HepG2 (cell line): Measurements from ENCODE around the gene BAG3. TPM values are rescaled to one million over a fixed set of nuclear protein-coding genes. Genes with fewer than 3 reads are reported as not detected.
"Not testable (repeated sequence)": the region's sequence is repeated elsewhere in the genome, so short reads cannot be mapped to it uniquely, and the experiment has no call there.

ENCODE experiments used
- ATAC-seq: fragments of 200-7000 bp; cut with Tn5 transposase; 3 replicates; pipeline ENCODE4 v1.9.1; 2020; ENCODE audit warnings: mild to moderate bottlenecking, moderate library complexity
- BruUV-seq: library from RNA; stranded (reverse); fragments of 400-500 nt; replicated peaks from 2 replicates; lab custom pipeline; 2021; lab: Mats Ljungman, UMichigan
- CTCF ChIA-PET: fragments of 300-600 bp; formaldehyde crosslinking; extraction: SDS; loops from one replicate; lab custom pipeline; 2021; ENCODE audit warnings: low total read pairs, inconsistent platforms, low intra/inter-chr PET ratio; lab: Yijun Ruan, JAX
- POLR2A ChIA-PET: fragments of 350-600 bp; sonication (Branson Sonifier 250); formaldehyde crosslinking; loops from one replicate; lab custom pipeline; 2020; ENCODE audit warnings: antibody characterized with exemption, inconsistent platforms; lab: Yijun Ruan, JAX
- DNase-seq: peaks from one replicate; pipeline ENCODE4 v3.0.0-alpha.2; 2015; ENCODE audit warnings: low spot score
- FAIRE-seq: peaks from 3 replicates; lab custom pipeline; 2011; peaks lifted over from hg19 to GRCh38; lab: Jason Lieb, UNC
- H2AFZ ChIP-seq: one replicate; pipeline ENCODE4 v1.6.1; 2011; ENCODE audit warnings: low read length, inconsistent platforms
- H3K27ac ChIP-seq: fragments of 300-600 bp; 3 replicates; pipeline ENCODE4 v1.8.0; 2011; ENCODE audit warnings: mixed run types, mild to moderate bottlenecking, mixed read lengths, low read length, inconsistent platforms; ENCODE audit not compliant: insufficient read depth; ENCODE audit errors: extremely low read length
- H3K27me3 ChIP-seq, 2 experiments: fragments of 200-600 bp in 1 of 2; 2 replicates in 1 of 2; 3 replicates in 1 of 2; pipeline versions ENCODE4 v1.6.0 to v1.8.0; 2011; ENCODE audit warnings: low read length in 2 of 2, mild to moderate bottlenecking in 2 of 2, moderate library complexity in 2 of 2, inconsistent platforms in 1 of 2; ENCODE audit not compliant: insufficient read depth in 2 of 2, control insufficient read depth in 1 of 2
- H3K36me3 ChIP-seq, 2 experiments: fragments of 200-600 bp in 1 of 2; replicated peaks in 1 of 2; 2 replicates in 1 of 2; 3 replicates in 1 of 2; pipeline versions ENCODE4 v1.5.1 to v1.8.0; 2011; ENCODE audit warnings: low read length in 2 of 2, inconsistent platforms in 1 of 2; ENCODE audit not compliant: insufficient read depth in 2 of 2, control insufficient read depth in 1 of 2
- H3K4me1 ChIP-seq: 2 replicates; pipeline ENCODE4 v1.5.1; 2012; ENCODE audit warnings: low read length, inconsistent platforms; ENCODE audit not compliant: insufficient read depth
- H3K4me2 ChIP-seq: 2 replicates; pipeline ENCODE4 v1.6.0; 2011; ENCODE audit warnings: low read depth, low read length, inconsistent platforms
- H3K4me3 ChIP-seq, 3 experiments: fragments of 200-600 bp in 1 of 3; sonication (generic), shearing (Covaris generic) in 1 of 3; replicated peaks in 1 of 3; 2 replicates each; pipeline ENCODE4 v1.5.1; 2011 to 2016; ENCODE audit warnings: low read length in 3 of 3, inconsistent platforms in 2 of 3, low read depth in 2 of 3, mild to moderate bottlenecking in 2 of 3, control low read depth in 1 of 3, mixed read lengths in 1 of 3; ENCODE audit not compliant: insufficient read depth in 1 of 3
- H3K79me2 ChIP-seq: one replicate; pipeline ENCODE4 v1.6.1; 2011; ENCODE audit warnings: low read length, inconsistent platforms; ENCODE audit not compliant: insufficient read depth
- H3K9ac ChIP-seq: 2 replicates; pipeline ENCODE4 v1.6.0; 2011; ENCODE audit warnings: mild to moderate bottlenecking, low read depth, low read length, inconsistent platforms; ENCODE audit not compliant: insufficient read depth
- H3K9me3 ChIP-seq: 2 replicates; pipeline ENCODE4 v1.5.1; 2012; ENCODE audit warnings: mild to moderate bottlenecking, low read length
- H4K20me1 ChIP-seq: 2 replicates; pipeline ENCODE4 v1.6.0; 2011; ENCODE audit warnings: inconsistent platforms, mild to moderate bottlenecking, low read length, moderate library complexity; ENCODE audit not compliant: insufficient read depth
- ISX ChIP-seq: sonication (generic); formaldehyde crosslinking; conservative IDR thresholded peaks from 2 replicates; pipeline ENCODE4 v1.5.0; 2020; ENCODE audit warnings: missing genetic modification reagents
- KDM1A ChIP-seq: IDR thresholded peaks from 2 replicates; pipeline ENCODE4 v1.6.1; 2016; ENCODE audit warnings: missing compliant biosample characterization
- MIXL1 ChIP-seq: IDR thresholded peaks from 2 replicates; pipeline ENCODE4 v1.6.1; 2016
- NCOA2 ChIP-seq: sonication (generic); formaldehyde crosslinking; IDR thresholded peaks from 2 replicates; pipeline ENCODE4 v1.8.0; 2022; ENCODE audit warnings: inconsistent platforms
- PAF1 ChIP-seq: IDR thresholded peaks from 2 replicates; pipeline ENCODE4 v1.6.1; 2016; ENCODE audit warnings: missing genetic modification reagents, missing compliant biosample characterization
- SP1 ChIP-seq, 2 experiments: fragments of 450-650 bp in 1 of 2; sonication (generic) in 1 of 2; formaldehyde crosslinking in 1 of 2; IDR thresholded peaks; 2 replicates each; pipeline versions ENCODE4 v1.4.0 to v1.6.1; 2016 to 2020; ENCODE audit warnings: missing genetic modification reagents in 1 of 2
- SRY ChIP-seq: sonication (generic); formaldehyde crosslinking; IDR thresholded peaks from 2 replicates; pipeline ENCODE4 v1.8.0; 2022; ENCODE audit warnings: mild to moderate bottlenecking, missing genetic modification reagents
- STAG1 ChIP-seq: sonication (generic); formaldehyde crosslinking; IDR thresholded peaks from 2 replicates; pipeline ENCODE4 v1.4.0; 2020; ENCODE audit warnings: missing genetic modification reagents
- ZNF629 ChIP-seq: sonication (generic); formaldehyde crosslinking; conservative IDR thresholded peaks from 2 replicates; pipeline ENCODE4 v1.5.0; 2020; ENCODE audit warnings: missing genetic modification reagents
- ZNF780A ChIP-seq: sonication (generic); formaldehyde crosslinking; IDR thresholded peaks from 2 replicates; pipeline ENCODE4 v1.8.0; 2022; ENCODE audit warnings: mild to moderate bottlenecking, missing genetic modification reagents, moderate library complexity
- ZNF792 ChIP-seq: IDR thresholded peaks from 2 replicates; pipeline ENCODE4 v1.6.1; 2016
- WGBS: methylation state at CpG from one replicate; pipeline ENCODE4 v1.1.6; 2017; ENCODE audit warnings: low lambda C conversion rate; 5-methylcytosine and 5-hydroxymethylcytosine counted together
- in situ Hi-C: cut with HindIII; loops from 2 replicates; pipeline ENCODE4 v1.10.0; 2017; ENCODE audit warnings: low pct_unique_long_range_greater_than_20kb; ENCODE audit not compliant: extremely low pct_ligation_motif_present
- intact Hi-C: fragments of 100-400 bp; cut with micrococcal nuclease; formaldehyde crosslinking; loops from one replicate; pipeline ENCODE4 v1.10.0; 2022; ENCODE audit not compliant: unreplicated experiment
- polyA plus RNA-seq, 8 experiments: library from polyadenylated mRNA; depleted of rRNA in 3 of 8; stranded (reverse) in 7 of 8; unstranded in 1 of 8; fragments of >200 nt; fragmentation: Illumina TruSeq in 4 of 8; extraction: Trizol in 4 of 8; gene quantifications; 2 replicates each; pipeline versions ENCODE4 v1.2.1 to v1.2.3, GENCODE V29; 2011 to 2016; ENCODE audit warnings: low read depth in 4 of 8, missing spikeins in 1 of 8, mixed read lengths in 1 of 8; ENCODE audit not compliant: insufficient read depth in 1 of 8
- total RNA-seq, 5 experiments: library from RNA; depleted of rRNA; stranded (reverse); fragments of >200 nt; fragmentation: Illumina TruSeq; extraction: Trizol; gene quantifications; 2 replicates each; pipeline ENCODE4 v1.2.3, GENCODE V29; 2016; ENCODE audit warnings: low read depth in 1 of 5

The BAG3 gene
- total and polyA plus RNA-seq, 2 of the 13 experiments (the other 11 are each of a cell fraction or from before 2014, with no cell fraction given), result 2.9 to 6.7 TPM

- in situ Hi-C loops (no loop called here), intact Hi-C loops (loop anchor here (10.0 kb wide), 1 partner anchor 136 kb away; no protein-coding TSS in a partner anchor)
- no peak for ATAC-seq
- peak overlapping the region; percentile 25; the same call in 1 of the 2 replicates for H3K4me2 ChIP-seq
- H2AFZ ChIP-seq, result no peak overlapping the region
- H3K36me3 ChIP-seq, result no peaks in the 10 kb centered on the region
- peaks cover 0 to 3% of the 10 kb centered on the region in 2 experiments; a peak in 1 of 5 replicates for H3K27me3 ChIP-seq
- no peak overlapping the region for H3K4me3 ChIP-seq
- H4K20me1 ChIP-seq, result no peaks in the 10 kb centered on the region
- no peak for DNase-seq
- FAIRE-seq, result no peak
- ChIA-PET CTCF (no interaction called here), POLR2A (no interaction called here)
- TF ChIP-seq ZNF780A (CRISPR knock-in tag), result no peak
- no peak for TF ChIP-seq KDM1A (CRISPR knock-in tag)
- TF ChIP-seq SRY, result no peak
- no peak for TF ChIP-seq SP1 (IDR thresholded peaks at IDR 0.05)
- TF ChIP-seq SP1 (CRISPR knock-in tag; IDR thresholded peaks at IDR 0.05), result no peak
- no peak for TF ChIP-seq MIXL1
- no peak for TF ChIP-seq ZNF792 (CRISPR knock-in tag)
- TF ChIP-seq ISX (CRISPR knock-in tag), result no peak
- TF ChIP-seq STAG1 (CRISPR knock-in tag), result no peak
- no peak for TF ChIP-seq ZNF629
- no peak for TF ChIP-seq NCOA2 (CRISPR knock-in tag)
- no peak for TF ChIP-seq PAF1
- no peaks in the 10 kb centered on the region for H3K79me2 ChIP-seq
- WGBS, result 20% methylated on average over 1 of the region's 2 CpGs
- no peaks in the 10 kb centered on the region for H3K9me3 ChIP-seq
- H3K9ac ChIP-seq, result no peak overlapping the region
- peaks cover 52% of the 10 kb centered on the region for H3K4me1 ChIP-seq
- BruUV-seq, result no TSS peak
- no peak overlapping the region for H3K27ac ChIP-seq
Measured at GRCh38 chr10:119619215-119619614, 32.0 kb upstream of the BAG3 start.

DNA sequence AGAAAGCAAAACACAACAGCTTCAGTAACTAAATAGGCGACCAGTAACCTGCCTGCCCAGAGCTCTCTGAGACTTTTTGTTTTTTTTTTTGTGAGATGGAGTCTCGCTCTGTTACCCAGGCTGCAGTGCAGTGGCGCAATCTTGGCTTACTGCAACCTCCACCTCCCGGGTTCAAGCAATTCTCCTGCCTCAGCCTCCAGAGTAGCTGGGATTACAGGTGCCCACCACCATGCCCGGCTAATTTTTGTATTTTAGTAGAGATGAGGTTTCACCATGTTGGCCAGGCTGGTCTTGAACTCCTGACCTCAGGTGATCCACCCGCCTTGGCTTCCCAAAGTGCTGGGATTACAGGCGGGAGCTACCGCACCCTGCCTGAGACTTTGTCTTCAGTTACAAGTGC, 31.4 kb upstream of the BAG3 start:
- 63% methylated on average over 8 of the region's 8 CpGs for WGBS
- H2AFZ ChIP-seq, H3K79me2 ChIP-seq, H3K4me3 ChIP-seq, DNase-seq, CTCF ChIA-PET, in situ Hi-C loops, H4K20me1 ChIP-seq, H3K27me3 ChIP-seq, POLR2A ChIA-PET, H3K4me2 ChIP-seq, BruUV-seq, H3K9me3 ChIP-seq, H3K27ac ChIP-seq, H3K36me3 ChIP-seq, FAIRE-seq, ATAC-seq, H3K9ac ChIP-seq: not testable (repeated sequence)
- intact Hi-C loops, result loop anchor here (10.0 kb wide), 1 partner anchor 135 kb away; no protein-coding TSS in a partner anchor
- H3K4me1 ChIP-seq, result peaks cover 52% of the 10 kb centered on the region
